MM.1S (cell line): ENCODE data around the gene OPRL1.

Experiments
- DNase-seq: peaks from one replicate; pipeline ENCODE4 v3.0.0-alpha.2; 2015
- H2AFZ ChIP-seq: fragments of 300-600 bp; sonication (generic); 2 replicates; pipeline ENCODE4 v1.6.0; 2016; ENCODE audit warnings: antibody characterized with exemption, low read length
- H3F3A ChIP-seq: fragments of 300-600 bp; sonication (generic); 2 replicates; pipeline ENCODE4 v1.6.1; 2016; ENCODE audit warnings: mild to moderate bottlenecking, antibody characterized with exemption, low read length, moderate library complexity, mixed read lengths; ENCODE audit not compliant: insufficient read depth
- H3K27ac ChIP-seq: fragments of 300-600 bp; sonication (generic); 2 replicates; pipeline ENCODE4 v1.5.1; 2016; ENCODE audit warnings: mild to moderate bottlenecking, low read length
- H3K27me3 ChIP-seq: fragments of 300-600 bp; sonication (generic); replicated peaks from 2 replicates; pipeline ENCODE4 v1.6.0; 2016; ENCODE audit warnings: low read length; ENCODE audit not compliant: insufficient read depth
- H3K36me3 ChIP-seq: fragments of 300-600 bp; sonication (generic); replicated peaks from 2 replicates; pipeline ENCODE4 v1.6.1; 2016; ENCODE audit warnings: mild to moderate bottlenecking, low read length, mixed read lengths; ENCODE audit not compliant: insufficient read depth
- H3K4me1 ChIP-seq: fragments of 300-600 bp; sonication (generic); 2 replicates; pipeline ENCODE4 v1.6.1; 2016; ENCODE audit warnings: low read length, mixed read lengths
- H3K4me2 ChIP-seq: fragments of 300-600 bp; sonication (generic); 2 replicates; pipeline ENCODE4 v1.6.0; 2016; ENCODE audit warnings: low read depth, low read length
- H3K4me3 ChIP-seq: fragments of 300-600 bp; sonication (generic); 2 replicates; pipeline ENCODE4 v1.5.1; 2016; ENCODE audit warnings: low read length, mixed read lengths
- H3K79me2 ChIP-seq: fragments of 300-600 bp; sonication (generic); 2 replicates; pipeline ENCODE4 v1.6.1; 2016; ENCODE audit warnings: mixed run types, low read length, mixed read lengths
- H3K9ac ChIP-seq: fragments of 300-600 bp; sonication (generic); 2 replicates; pipeline ENCODE4 v1.6.1; 2016; ENCODE audit warnings: low read length, mixed read lengths
- H3K9me2 ChIP-seq: fragments of 300-600 bp; sonication (generic); replicated peaks from 2 replicates; pipeline ENCODE4 v1.6.1; 2016; ENCODE audit warnings: mild to moderate bottlenecking, low read length, mixed read lengths; ENCODE audit not compliant: insufficient read depth
- H3K9me3 ChIP-seq: fragments of 300-600 bp; sonication (generic); replicated peaks from 2 replicates; pipeline ENCODE4 v1.6.1; 2016; ENCODE audit warnings: mild to moderate bottlenecking, low read length, mixed read lengths; ENCODE audit not compliant: insufficient read depth
- H4K20me1 ChIP-seq: fragments of 300-600 bp; sonication (generic); 2 replicates; pipeline ENCODE4 v1.6.1; 2016; ENCODE audit warnings: mild to moderate bottlenecking, low read length, moderate library complexity, mixed read lengths; ENCODE audit not compliant: insufficient read depth
- CTCF ChIP-seq: fragments of 300-600 bp; sonication (generic); IDR thresholded peaks from 2 replicates; pipeline ENCODE4 v1.5.1; 2016; ENCODE audit warnings: antibody characterized with exemption, low read length, mixed read lengths
- EZH2 ChIP-seq: fragments of 300-600 bp; sonication (generic); optimal IDR thresholded peaks from 2 replicates; pipeline ENCODE3; 2017; ENCODE audit warnings: low read depth, mild to moderate bottlenecking, antibody characterized with exemption, low read length, mixed read lengths
- EZH2phosphoT487 ChIP-seq: fragments of 300-600 bp; sonication (generic); IDR thresholded peaks from 2 replicates; pipeline ENCODE4 v1.6.1; 2018; ENCODE audit warnings: antibody characterized with exemption, low read length

Gene OPRL1

GRCh38 chr20:64090165-64090564, 10.3 kb downstream of the OPRL1 start:
- Histone ChIP-seq H3K79me2 (no peaks in the 10 kb centered on the region), H3K27me3 (peaks cover 55% of the 10 kb centered on the region), H2AFZ (no peak overlapping the region)

GRCh38 chr20:64091340-64091739, 11.5 kb downstream of the OPRL1 start:
- no peaks in the 10 kb centered on the region for H3K36me3 ChIP-seq
- no peak overlapping the region for H3K4me2 ChIP-seq
- peaks cover 54% of the 10 kb centered on the region for H3K27me3 ChIP-seq
- H3K79me2 ChIP-seq, result no peaks in the 10 kb centered on the region
- H3K9me3 ChIP-seq, result no peaks in the 10 kb centered on the region
- no peak overlapping the region for H2AFZ ChIP-seq
- no peak overlapping the region for H3K9ac ChIP-seq
- no peaks in the 10 kb centered on the region for H4K20me1 ChIP-seq
- H3K9me2 ChIP-seq, result no peaks in the 10 kb centered on the region
- H3K27ac ChIP-seq, result no peak overlapping the region
- H3F3A ChIP-seq, result no peaks in the 10 kb centered on the region
- H3K4me1 ChIP-seq, result no peaks in the 10 kb centered on the region
- H3K4me3 ChIP-seq, result no peak overlapping the region
- TF ChIP-seq EZH2, result no peak
- TF ChIP-seq EZH2phosphoT487, result no peak
- TF ChIP-seq CTCF, result no peak
- DNase-seq, result no peak

More at GRCh38 chr20:64090165-64090564, 10.3 kb downstream of the OPRL1 start:
- H4K20me1 ChIP-seq, result no peaks in the 10 kb centered on the region
- H3K36me3 ChIP-seq, result no peaks in the 10 kb centered on the region
- no peaks in the 10 kb centered on the region for H3F3A ChIP-seq
- H3K4me1 ChIP-seq, result no peaks in the 10 kb centered on the region
- TF ChIP-seq EZH2phosphoT487 (no peak), CTCF (no peak), EZH2 (no peak)
- H3K9me3 ChIP-seq, result no peaks in the 10 kb centered on the region
- no peak overlapping the region for H3K27ac ChIP-seq
- H3K4me3 ChIP-seq, result no peak overlapping the region
- no peak for DNase-seq
- no peak overlapping the region for H3K9ac ChIP-seq
- no peaks in the 10 kb centered on the region for H3K9me2 ChIP-seq
- H3K4me2 ChIP-seq, result no peak overlapping the region

GRCh38 chr20:64091770-64092169, 11.9 kb downstream of the OPRL1 start:
- no peak for DNase-seq
- Histone ChIP-seq H3K9me2 (no peaks in the 10 kb centered on the region), H3K4me1 (no peaks in the 10 kb centered on the region), H4K20me1 (no peaks in the 10 kb centered on the region), H2AFZ (no peak overlapping the region), H3K27me3 (peaks cover 50% of the 10 kb centered on the region), H3K79me2 (no peaks in the 10 kb centered on the region), H3K4me3 (no peak overlapping the region), H3K9me3 (no peaks in the 10 kb centered on the region), H3K9ac (no peak overlapping the region), H3F3A (no peaks in the 10 kb centered on the region), H3K4me2 (no peak overlapping the region), H3K27ac (no peak overlapping the region), H3K36me3 (no peaks in the 10 kb centered on the region)
- TF ChIP-seq EZH2 (no peak), EZH2phosphoT487 (no peak), CTCF (no peak)
